Natural killer cell treated with Interleukin-12 subunit alpha and Interleukin-12 subunit beta and Interleukin-15 and Interleukin-18, amount 100 ng/mL, for 72 hours (primary cell): ENCODE data around the gene DERL2. TPM values are rescaled to one million over a fixed set of nuclear protein-coding genes. Genes with fewer than 3 reads are reported as not detected.
A peak's percentile ranks its signal among the peaks of the same experiment; 100 is the strongest.

Source experiments
- ATAC-seq, 2 donors: fragments of 150-1000 bp; cut with Tn5 transposase in 1 of 2; sonication (Bioruptor Pico), chemical (Tn5 transposase) in 1 of 2; 2 replicates each; pipeline ENCODE4 v1.10.0; 2021
- DNase-seq: peaks from one replicate; pipeline ENCODE4 v3.0.0; 2022; ENCODE audit warnings: low spot score
- H3K27ac Mint-ChIP-seq, 2 donors: 1 replicate in 1 of 2; 2 replicates in 1 of 2; pipeline ENCODE4 v1.8.0; 2022; ENCODE audit warnings: mixed read lengths in 2 of 2, mild to moderate bottlenecking in 1 of 2, moderate library complexity in 1 of 2
- H3K27me3 Mint-ChIP-seq, 2 donors: 1 replicate in 1 of 2; 2 replicates in 1 of 2; pipeline ENCODE4 v1.8.0; 2022; ENCODE audit warnings: mixed read lengths in 2 of 2
- H3K36me3 Mint-ChIP-seq: one replicate; pipeline ENCODE4 v1.8.0; 2022; ENCODE audit warnings: mixed read lengths
- H3K4me1 Mint-ChIP-seq, 2 donors: 1 replicate in 1 of 2; 2 replicates in 1 of 2; pipeline ENCODE4 v1.8.0; 2022; ENCODE audit warnings: low read depth in 2 of 2, mixed read lengths in 2 of 2, mild to moderate bottlenecking in 1 of 2
- H3K4me3 Mint-ChIP-seq: one replicate; pipeline ENCODE4 v1.8.0; 2022; ENCODE audit warnings: mixed read lengths
- H3K9me3 Mint-ChIP-seq: 2 replicates; pipeline ENCODE4 v1.8.0; 2022; ENCODE audit warnings: mixed read lengths
- total RNA-seq, 2 donors: library from RNA; stranded (reverse); gene quantifications; one replicate each; pipeline ENCODE4 v1.2.3, GENCODE V29; 2022

Gene DERL2
- 100 to 1,000 TPM; 102 to 128 TPM for total RNA-seq

DNA sequence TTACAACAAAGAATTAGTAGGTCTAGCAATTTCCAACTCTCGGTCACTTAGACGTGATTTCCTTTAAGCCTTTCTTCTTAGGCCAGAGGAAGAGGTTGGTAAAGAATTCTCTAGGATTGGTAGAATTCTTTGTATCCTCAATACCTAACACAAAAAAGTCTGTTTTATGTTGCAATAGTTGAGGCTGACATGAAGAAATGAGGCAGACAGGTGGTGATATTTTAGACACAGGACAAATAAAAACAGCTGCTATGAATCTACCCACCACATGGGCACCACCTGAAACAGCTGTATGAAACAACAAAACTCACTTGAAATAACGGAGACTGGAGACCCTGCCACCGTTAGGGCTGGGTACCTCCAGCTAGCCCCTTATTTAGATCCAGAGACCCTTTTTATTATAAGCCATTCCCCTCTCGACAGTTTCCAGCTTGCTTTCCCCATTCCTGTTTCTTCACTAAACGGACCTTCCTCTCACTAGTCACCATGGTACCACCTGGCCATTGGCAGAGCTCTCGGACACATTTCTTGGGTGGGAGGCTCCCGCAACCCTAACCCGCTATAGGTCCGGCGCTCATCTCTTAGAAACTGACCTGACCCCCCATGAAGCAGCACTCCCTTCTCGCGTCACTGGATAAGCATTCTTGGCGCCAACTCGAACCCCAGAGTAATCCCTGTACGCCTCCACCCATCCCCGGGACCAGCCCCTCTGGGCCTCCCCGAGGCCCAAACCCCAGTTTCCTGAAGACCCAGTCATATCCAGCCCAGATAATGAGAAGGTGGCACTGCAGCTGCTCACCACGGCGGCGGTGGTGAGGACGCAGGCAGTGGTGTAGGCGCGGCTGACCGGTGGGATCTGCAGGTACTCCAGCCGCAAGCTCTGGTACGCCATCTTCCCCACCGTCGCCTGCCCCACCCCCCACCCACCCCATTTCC is at the start of gene DERL2:
DERL2 (minus strand) TSS at position 909 of the 936 bp plus-strand sequence; CDS start at position 892, 17 bp downstream.
- ATAC-seq (peak; percentile 5 to 25), DNase-seq (no peak)
- Mint-ChIP-seq H3K27me3 (no peaks in the 10 kb centered on the region), H3K27ac (peak within 1 kb of the TSS; percentile 98 to 99), H3K36me3 (peaks cover 41% of the 10 kb centered on the region), H3K4me1 (peaks cover 38 to 40% of the 10 kb centered on the region in 2 donors), H3K9me3 (no peaks in the 10 kb centered on the region), H3K4me3 (peak within 1 kb of the TSS; percentile 98)

DNA sequence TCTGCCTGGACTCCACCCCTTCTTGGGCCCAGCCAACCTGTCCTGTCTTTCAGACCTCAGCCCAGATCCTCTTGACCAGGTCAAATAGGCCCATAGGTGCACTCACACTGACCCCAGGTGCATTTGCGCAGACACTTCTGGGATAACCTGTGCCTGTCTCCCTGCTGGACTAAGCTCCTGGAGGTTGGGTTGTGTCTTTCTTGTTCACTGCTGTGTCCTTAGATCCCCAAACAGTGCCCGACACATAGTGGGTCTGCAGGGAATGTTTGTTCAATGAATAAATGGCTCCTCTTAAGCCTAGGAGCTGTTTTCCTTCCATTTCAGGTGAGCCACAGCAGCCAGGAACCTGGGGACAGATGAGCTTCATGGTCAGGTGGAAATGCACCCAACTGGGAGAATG is 49.5 kb upstream of the DERL2 start:
- H3K4me1 Mint-ChIP-seq: no peaks in the 10 kb centered on the region
- peak overlapping the region in 1 of 2 donors; percentile 23 for H3K27ac Mint-ChIP-seq
- no peak for ATAC-seq
- H3K36me3 Mint-ChIP-seq: peaks cover 10% of the 10 kb centered on the region
- H3K27me3 Mint-ChIP-seq: no peaks in the 10 kb centered on the region
- no peak overlapping the region for H3K4me3 Mint-ChIP-seq
- H3K9me3 Mint-ChIP-seq: no peaks in the 10 kb centered on the region
- DNase-seq: no peak

DNA sequence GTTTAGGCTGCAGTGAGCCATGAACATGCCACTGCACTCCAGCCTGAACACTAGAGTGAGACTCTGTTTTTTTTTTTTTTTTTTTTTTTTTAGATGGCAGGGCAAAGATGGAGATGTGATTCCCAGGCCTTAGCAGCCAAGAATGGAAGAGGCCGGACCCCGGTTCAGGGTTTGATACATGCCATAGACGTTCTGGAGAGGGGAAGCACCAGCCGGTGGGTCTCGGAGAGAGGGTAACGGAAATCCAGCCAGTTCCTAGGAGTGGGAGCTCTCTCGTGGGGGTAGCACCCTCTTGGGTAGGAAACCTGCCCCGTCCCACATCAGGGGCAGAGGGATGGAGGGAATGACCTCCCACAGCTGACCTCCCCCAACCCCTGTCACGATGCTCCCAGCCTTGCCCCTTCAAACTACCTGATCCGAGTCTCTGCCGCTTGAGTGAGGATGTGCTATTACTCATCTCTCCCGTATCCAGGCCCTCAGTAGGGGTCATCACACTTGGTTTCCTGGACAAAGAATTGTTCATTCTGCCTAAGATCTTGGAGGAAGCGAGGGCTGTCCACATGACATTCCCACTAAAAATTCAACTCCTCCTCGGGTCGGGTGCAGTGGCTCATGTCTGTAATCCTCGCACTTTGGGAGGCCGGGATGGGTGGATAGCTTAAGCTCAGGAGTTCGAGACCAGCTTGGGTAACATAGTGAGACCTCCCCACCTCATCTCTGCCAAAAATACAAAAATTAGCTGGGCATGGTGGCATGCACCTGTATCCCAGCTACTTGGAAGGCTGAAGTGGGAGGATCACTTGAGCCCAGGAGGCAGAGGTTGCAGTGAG is 47.7 kb upstream of the DERL2 start:
- no peak for DNase-seq
- H3K4me3 Mint-ChIP-seq: no peak overlapping the region
- H3K36me3 Mint-ChIP-seq: peaks cover 17% of the 10 kb centered on the region
- H3K27me3 Mint-ChIP-seq: no peaks in the 10 kb centered on the region
- no peak overlapping the region for H3K27ac Mint-ChIP-seq
- ATAC-seq: no peak
- H3K4me1 Mint-ChIP-seq: no peaks in the 10 kb centered on the region
- no peaks in the 10 kb centered on the region for H3K9me3 Mint-ChIP-seq

DNA sequence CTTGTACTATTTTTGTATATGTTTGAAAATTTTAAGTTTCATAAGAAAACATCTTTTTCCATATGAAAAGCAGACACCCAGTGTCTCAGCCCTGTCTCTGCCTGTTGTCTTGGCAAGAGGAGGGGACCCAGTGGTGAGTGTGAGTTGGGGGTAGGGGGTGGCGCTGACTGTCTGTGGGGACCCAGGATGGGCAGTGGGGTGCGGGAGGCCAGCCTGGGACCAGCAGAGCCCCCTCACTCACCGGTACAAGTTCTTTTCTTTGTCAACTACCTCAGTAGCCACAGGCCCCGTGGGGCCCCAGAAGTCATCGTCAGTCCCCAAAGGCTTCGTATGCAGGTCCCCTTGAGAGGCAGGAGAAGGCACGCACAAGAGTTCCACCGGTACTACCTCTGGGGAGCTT is 46.6 kb upstream of the DERL2 start:
- Mint-ChIP-seq H3K27me3 (no peaks in the 10 kb centered on the region), H3K4me3 (no peak overlapping the region), H3K4me1 (no peaks in the 10 kb centered on the region), H3K9me3 (no peaks in the 10 kb centered on the region), H3K27ac (no peak overlapping the region), H3K36me3 (peaks cover 17% of the 10 kb centered on the region)
- DNase-seq (no peak), ATAC-seq (no peak)

DNA sequence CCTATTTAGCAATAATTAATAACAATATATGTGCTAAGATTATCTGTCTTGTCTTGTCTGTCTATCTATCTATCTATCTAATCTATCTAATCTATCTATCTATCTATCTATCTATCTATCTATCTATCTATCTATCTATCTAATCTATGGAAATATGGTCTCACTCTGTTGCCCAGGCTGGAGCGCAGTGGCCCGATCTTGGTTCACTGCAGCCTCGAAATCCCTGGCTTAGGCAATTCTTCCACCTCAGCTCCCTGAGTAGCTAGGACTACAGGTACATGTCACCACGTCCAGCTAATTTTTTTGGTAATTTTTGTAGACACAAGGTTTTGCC is 45.1 kb upstream of the DERL2 start:
- no peak overlapping the region for H3K27ac Mint-ChIP-seq

DNA sequence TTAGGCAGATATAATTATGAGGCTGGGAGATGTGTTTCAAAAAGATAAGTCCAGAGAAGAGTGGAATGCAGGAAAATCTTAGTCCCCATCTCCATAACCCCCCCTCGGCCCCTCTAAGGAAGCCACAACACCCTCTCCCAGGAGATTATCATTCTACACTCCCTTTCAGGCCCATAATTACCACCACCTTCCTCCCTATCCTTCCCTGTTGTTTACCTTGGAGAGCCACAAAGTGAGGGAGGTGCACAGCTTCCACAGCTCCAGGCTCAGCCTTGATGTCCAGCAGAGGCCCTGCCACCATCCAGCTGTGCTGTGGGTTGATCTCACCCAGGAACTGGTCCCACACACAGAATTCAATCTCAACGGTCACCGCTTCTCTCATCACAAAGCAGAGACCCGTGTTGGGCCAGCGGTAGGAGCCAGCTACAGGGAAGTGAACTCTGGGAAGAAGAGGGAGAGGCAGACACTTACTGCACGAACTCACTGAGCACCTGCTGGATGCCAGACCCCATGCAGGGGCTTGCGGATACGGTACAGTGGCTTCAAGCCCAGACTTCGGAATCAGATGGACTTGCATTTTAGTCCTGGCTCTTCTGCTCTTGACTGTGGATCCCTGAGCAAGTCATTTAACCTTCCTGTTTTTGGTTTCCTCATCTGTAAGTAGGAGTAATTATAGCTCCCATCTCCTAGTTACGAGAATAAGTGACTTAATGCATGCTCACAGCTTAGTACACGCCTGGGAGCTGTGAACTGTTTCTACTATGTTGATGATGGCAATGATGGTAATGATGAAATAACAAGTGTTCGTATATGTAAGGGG is 44.5 kb upstream of the DERL2 start:
- H3K4me1 Mint-ChIP-seq: peaks cover 0 to 2% of the 10 kb centered on the region in 2 donors
- peaks cover 17% of the 10 kb centered on the region for H3K36me3 Mint-ChIP-seq
- H3K4me3 Mint-ChIP-seq: no peak overlapping the region

More for the DNA sequence above, 45.1 kb upstream of the DERL2 start:
- ATAC-seq (no peak), DNase-seq (no peak)
- H3K4me3 Mint-ChIP-seq: no peak overlapping the region
- H3K9me3 Mint-ChIP-seq: no peaks in the 10 kb centered on the region
- H3K36me3 Mint-ChIP-seq: peaks cover 17% of the 10 kb centered on the region
- peaks cover 0 to 2% of the 10 kb centered on the region in 2 donors for H3K4me1 Mint-ChIP-seq
- no peaks in the 10 kb centered on the region for H3K27me3 Mint-ChIP-seq

DNA sequence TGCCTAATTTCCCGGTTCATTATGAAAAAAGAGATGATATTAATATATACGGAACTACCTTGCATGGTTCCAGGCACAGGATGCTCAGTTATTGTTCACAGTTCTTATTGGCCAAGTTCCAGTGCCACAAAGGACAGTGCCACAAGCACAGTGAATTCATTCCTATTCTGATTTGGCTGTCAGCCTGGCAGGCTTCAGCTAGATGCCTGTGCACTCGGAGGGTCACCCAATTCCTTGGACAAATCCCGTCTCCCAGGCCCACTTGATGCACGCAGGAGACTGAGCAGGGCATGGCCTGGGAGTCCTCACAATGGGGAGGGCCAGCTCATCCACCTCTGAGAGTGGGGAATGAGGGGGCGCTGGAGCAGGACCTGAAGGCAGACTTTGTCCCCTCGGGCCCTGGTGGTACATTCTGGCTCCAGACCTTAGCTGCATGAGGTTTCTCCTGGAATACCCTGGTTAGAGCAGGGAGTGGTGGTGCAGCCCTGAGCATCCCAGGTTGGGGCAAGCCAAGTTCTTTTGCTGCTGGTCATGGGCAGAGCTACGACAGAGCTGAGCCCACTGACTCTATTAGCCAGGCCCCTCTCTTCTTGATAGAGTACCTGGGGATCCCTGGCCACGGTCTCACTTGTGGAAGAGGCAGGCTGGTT is 41.7 kb upstream of the DERL2 start:
- Mint-ChIP-seq H3K4me1 (peaks cover 0 to 4% of the 10 kb centered on the region in 2 donors), H3K4me3 (no peak overlapping the region), H3K27me3 (no peaks in the 10 kb centered on the region), H3K9me3 (no peaks in the 10 kb centered on the region), H3K36me3 (peaks cover 17% of the 10 kb centered on the region), H3K27ac (no peak overlapping the region)
- DNase-seq: no peak
- ATAC-seq: no peak

More for the DNA sequence above, 44.5 kb upstream of the DERL2 start:
- no peak for DNase-seq
- Mint-ChIP-seq H3K27ac (peak overlapping the region in 1 of 2 donors; percentile 23), H3K9me3 (no peaks in the 10 kb centered on the region), H3K27me3 (no peaks in the 10 kb centered on the region)
- ATAC-seq: no peak

DNA sequence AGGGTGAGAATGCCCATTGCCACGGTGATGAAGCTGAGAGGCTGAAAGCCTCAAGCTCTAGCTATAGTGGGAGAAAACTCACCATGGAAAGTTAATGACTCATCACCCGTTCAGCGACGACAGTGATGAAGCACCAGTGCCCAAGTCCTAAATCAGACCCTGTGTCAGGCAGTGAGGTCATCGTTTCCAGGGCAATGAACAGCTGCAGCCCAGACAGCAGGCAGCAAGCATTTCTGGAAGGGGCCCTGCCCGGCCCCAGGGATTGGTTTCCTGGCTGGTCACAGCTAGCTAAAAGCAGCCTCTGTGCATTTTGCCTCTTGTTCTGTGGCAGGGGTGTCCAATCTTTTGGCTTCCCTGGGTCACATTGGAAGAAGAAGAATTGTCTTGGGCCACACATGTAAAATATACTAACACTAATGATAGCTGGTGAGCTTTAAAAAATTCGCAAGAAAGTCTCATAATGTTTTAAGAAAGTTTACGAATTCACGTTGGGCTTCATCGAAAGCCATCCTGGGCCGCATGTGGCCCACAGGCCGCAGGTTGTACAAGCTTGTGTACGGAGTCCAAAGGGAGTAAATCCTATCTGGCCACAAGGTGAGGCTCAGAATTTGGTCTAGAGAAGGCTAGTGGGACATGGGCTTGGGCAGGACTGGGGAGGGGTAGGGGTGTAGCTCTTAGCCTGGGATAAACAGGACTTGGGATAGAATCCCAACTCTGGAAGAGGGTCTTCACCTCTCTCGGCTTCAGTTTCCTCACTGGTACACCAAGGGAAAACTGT is 41.0 kb upstream of the DERL2 start:
- H3K27ac Mint-ChIP-seq: no peak overlapping the region
- H3K9me3 Mint-ChIP-seq: no peaks in the 10 kb centered on the region
- DNase-seq: no peak
- H3K36me3 Mint-ChIP-seq: peaks cover 12% of the 10 kb centered on the region
- H3K4me1 Mint-ChIP-seq: peaks cover 0 to 5% of the 10 kb centered on the region in 2 donors
- H3K4me3 Mint-ChIP-seq: no peak overlapping the region
- no peaks in the 10 kb centered on the region for H3K27me3 Mint-ChIP-seq
- ATAC-seq: peak; percentile 68 to 79

DNA sequence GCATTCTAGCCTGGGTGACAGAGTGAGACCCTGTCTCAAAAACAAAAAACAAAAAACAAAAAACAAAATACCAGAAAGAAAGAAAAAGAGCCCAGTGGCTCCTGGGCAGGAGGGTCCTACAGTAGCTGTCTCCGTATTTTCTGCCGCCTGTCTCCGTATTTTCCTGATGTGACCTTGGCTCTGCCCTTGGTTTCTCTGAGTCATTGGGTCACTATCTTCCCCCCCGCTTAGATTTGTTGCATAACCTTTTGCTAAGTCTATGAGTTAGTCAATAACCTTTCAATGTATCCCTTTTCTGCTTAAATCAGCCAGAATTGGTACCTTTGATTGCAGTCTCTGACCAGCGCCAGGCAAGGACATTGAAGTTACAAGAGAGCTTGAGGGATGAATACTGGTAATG is 37.3 kb upstream of the DERL2 start:
- DNase-seq (no peak), ATAC-seq (no peak)
- no peak overlapping the region for H3K4me3 Mint-ChIP-seq
- peaks cover 7% of the 10 kb centered on the region for H3K36me3 Mint-ChIP-seq
- H3K4me1 Mint-ChIP-seq: peaks cover 0 to 6% of the 10 kb centered on the region in 2 donors
- H3K27ac Mint-ChIP-seq: no peak overlapping the region
- no peaks in the 10 kb centered on the region for H3K9me3 Mint-ChIP-seq
- H3K27me3 Mint-ChIP-seq: no peaks in the 10 kb centered on the region

DNA sequence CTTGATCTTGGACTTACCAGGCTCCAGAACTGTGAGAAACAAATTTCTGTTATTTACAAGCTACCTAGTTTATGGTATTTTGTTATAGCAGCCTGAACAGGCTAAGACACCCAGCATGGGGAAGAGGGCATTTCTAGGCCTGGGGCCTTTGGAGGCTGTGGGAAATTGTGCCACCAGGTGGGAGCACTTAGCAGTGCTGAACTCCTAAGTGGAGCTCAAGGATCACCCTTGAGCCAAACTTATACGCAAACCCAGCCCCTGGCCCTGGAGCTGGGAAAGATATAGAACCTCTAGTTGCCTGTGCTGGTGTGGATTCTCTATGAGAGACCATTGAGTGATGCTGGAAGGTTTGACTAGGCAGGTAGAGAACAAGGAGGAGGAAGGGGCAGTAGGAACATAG is 36.5 kb upstream of the DERL2 start:
- Mint-ChIP-seq H3K9me3 (no peaks in the 10 kb centered on the region), H3K27ac (peak overlapping the region in 1 of 2 donors; percentile 42), H3K27me3 (no peaks in the 10 kb centered on the region), H3K36me3 (peaks cover 7% of the 10 kb centered on the region), H3K4me1 (peaks cover 0 to 9% of the 10 kb centered on the region in 2 donors), H3K4me3 (no peak overlapping the region)
- no peak for DNase-seq
- ATAC-seq: no peak

DNA sequence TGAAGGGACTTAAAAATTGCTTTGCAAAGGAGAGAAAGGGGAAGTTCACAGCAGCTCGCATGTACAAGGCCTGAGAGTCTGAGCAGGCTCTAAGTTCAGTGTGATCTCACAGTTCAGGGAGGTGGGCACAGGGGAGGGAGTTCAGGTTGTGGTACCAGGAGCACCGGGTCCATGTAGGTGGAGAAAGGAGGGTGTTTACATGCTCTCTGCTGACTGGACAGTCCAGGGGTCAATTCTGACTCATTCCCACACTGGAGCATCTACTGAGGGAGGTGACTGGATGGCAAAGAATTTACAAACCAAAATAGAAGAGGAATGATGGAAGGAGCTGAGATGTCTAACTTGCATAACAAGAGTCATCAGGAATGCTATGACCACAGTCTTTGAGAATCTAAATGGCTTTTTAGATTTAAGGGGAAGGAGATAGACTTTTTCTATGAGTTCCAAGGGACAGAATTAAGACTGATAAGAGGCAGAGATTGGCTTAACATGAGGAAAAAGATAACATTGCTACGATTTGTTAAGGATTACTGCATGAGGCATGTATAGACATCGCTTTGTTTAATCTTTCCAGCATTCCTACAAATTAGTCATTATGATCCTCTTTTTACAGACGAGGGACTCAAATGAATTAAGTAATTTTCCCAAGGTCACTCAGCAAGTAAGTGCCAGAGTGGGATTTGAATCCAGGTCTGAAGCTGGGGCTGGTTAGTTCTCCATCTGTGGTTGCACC is 30.2 kb upstream of the DERL2 start:
- Mint-ChIP-seq H3K27me3 (no peaks in the 10 kb centered on the region), H3K4me1 (peaks cover 27 to 31% of the 10 kb centered on the region in 2 donors), H3K27ac (no peak overlapping the region), H3K36me3 (peaks cover 14% of the 10 kb centered on the region), H3K4me3 (no peak overlapping the region), H3K9me3 (peaks cover 5% of the 10 kb centered on the region)
- ATAC-seq (no peak), DNase-seq (no peak)

DNA sequence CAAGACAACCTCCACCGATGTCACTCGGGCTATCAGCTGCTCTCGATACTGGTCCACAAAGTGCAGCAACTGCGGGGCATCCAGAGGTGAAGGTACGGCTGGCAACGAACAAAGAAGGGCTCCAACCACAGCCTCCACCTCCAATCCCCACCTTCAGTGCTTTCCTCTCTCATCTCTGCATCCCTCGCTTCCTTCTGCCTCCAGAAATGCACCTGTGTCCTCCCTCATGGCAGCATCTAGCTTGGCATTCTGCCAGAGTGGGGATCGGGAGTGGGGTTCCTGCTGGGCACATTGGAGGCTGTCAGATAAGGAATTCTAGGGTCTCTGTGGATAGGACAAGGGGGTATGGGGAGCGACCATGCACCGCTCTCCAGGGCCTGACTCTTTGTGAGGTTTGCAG is 29.0 kb upstream of the DERL2 start:
- Mint-ChIP-seq H3K4me3 (peak overlapping the region; percentile 8), H3K27me3 (no peaks in the 10 kb centered on the region), H3K4me1 (peaks cover 27 to 34% of the 10 kb centered on the region in 2 donors), H3K9me3 (peaks cover 5% of the 10 kb centered on the region), H3K27ac (no peak overlapping the region), H3K36me3 (peaks cover 7% of the 10 kb centered on the region)
- no peak for DNase-seq
- ATAC-seq: no peak
